ENCODE data around the gene CACNG5. TPM values are rescaled to one million over a fixed set of nuclear protein-coding genes. Genes with fewer than 3 reads are reported as not detected.

CACNG5 gene
- total RNA-seq, 3 donors from 2014 or later (not counting 1 experiment from before 2014, with no cell fraction given), result not detected

DNA sequence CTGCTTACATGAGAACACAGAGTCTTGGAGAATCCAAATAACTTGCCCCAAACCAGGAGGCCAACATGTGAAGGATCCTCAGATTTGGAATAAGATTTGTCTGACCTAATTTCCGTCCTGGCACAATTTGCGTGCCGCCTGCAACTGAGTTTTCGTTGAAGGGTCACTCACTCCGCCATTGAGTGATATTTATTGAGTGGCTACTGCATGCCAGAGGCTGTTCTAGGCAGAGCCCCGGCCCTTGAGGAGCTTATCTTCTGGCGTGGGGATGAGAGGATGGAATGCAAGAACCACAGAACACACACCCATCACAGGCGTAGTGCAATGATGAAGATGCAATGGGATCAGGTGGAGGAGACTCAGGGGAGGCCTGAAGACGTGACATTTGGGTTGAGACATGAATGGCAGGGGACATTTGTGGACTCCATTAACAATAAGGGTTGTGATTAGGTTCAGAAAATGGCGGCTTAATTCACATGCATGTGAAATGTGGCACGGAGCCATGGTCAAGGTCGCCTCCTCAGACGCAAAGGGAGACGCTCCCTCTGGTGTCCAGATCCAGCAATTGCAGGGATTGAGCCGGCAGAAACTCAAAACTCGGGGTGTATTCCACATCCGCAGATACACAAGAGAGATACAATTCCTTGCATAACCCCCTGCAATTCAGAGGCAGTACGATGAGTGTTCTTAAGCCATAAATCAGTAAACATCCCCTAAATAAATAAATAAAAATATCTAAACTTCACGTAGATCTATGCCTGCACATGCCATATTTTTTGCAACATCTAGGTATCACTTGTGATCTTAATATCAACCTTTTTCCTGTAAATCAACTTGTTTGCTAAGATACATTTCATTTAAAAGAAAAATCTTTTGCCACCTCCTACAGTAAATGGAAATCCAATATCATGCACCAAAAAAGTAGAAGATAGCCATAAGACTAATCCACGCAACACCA is 71.7 kb downstream of the CACNG5 start:
- Histone ChIP-seq H3K27ac (ENCODE audit: low read length) (no peak overlapping the region), H3K4me1 (ENCODE audit: control insufficient read depth, insufficient read depth, low read length) (no peaks in the 10 kb centered on the region), H3K4me3 (ENCODE audit: low read length) (no peak overlapping the region), H3K36me3 (ENCODE audit: control insufficient read depth, insufficient read depth, low read length) (no peaks in the 10 kb centered on the region), H3K27me3 (ENCODE audit: control insufficient read depth, insufficient read depth, low read length) (no peaks in the 10 kb centered on the region), H3K9me3 (ENCODE audit: control insufficient read depth, insufficient read depth, low read length) (no peaks in the 10 kb centered on the region)
- ATAC-seq (peak; percentile 55 to 83 (median 72)), DNase-seq (peak; percentile 45 to 80)
- H3K27ac Mint-ChIP-seq, result no peak overlapping the region
- H3K9me3 Mint-ChIP-seq, result no peaks in the 10 kb centered on the region
- peaks cover 0 to 8% of the 10 kb centered on the region in 2 donors for H3K27me3 Mint-ChIP-seq (ENCODE audit: low read depth in 2 of 2)
- intact Hi-C loops (cut with micrococcal nuclease), result loop anchor here (1.0 to 5.0 kb wide), 3 partner anchors 191 to 704 kb away; no protein-coding TSS in a partner anchor
- no peak overlapping the region for H3K4me3 Mint-ChIP-seq
- H3K4me1 Mint-ChIP-seq, result peaks cover 6 to 8% of the 10 kb centered on the region in 2 donors
- no peaks in the 10 kb centered on the region for H3K36me3 Mint-ChIP-seq
- TF ChIP-seq, protein P1, sequence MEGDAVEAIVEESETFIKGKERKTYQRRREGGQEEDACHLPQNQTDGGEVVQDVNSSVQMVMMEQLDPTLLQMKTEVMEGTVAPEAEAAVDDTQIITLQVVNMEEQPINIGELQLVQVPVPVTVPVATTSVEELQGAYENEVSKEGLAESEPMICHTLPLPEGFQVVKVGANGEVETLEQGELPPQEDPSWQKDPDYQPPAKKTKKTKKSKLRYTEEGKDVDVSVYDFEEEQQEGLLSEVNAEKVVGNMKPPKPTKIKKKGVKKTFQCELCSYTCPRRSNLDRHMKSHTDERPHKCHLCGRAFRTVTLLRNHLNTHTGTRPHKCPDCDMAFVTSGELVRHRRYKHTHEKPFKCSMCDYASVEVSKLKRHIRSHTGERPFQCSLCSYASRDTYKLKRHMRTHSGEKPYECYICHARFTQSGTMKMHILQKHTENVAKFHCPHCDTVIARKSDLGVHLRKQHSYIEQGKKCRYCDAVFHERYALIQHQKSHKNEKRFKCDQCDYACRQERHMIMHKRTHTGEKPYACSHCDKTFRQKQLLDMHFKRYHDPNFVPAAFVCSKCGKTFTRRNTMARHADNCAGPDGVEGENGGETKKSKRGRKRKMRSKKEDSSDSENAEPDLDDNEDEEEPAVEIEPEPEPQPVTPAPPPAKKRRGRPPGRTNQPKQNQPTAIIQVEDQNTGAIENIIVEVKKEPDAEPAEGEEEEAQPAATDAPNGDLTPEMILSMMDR (IDR thresholded peaks at IDR 0.05), result peak; percentile 86
- WGBS (ENCODE audit: insufficient coverage), result 49% methylated on average over 17 of the region's 20 CpGs

DNA sequence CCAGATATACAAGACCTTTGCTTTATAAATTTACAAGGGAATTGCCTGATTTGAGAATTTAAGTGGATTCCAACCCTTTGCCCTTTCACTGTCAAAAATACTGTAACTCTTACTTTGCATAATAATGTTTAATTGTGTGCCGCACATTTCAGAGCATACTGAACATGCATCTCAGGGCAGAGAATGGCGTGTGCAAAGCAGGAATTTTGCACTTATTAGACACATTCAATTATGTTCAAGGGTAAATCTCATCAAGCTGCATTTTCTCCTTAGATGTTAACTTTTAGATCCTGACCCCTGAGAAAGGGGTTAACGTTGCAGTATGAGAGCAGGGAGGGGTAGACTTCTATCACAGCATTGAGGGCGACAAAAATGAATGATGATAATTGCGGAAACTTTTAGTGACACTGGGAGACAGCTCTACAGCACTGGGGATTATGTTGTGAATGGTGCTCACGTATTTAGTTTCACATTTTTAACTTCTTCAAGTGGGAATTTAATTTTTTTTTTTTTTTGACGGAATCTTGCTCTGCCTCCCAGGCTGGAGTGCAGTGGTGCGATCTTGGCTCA is 75.0 kb downstream of the CACNG5 start:
- intact Hi-C loops (cut with micrococcal nuclease), result loop anchor here (5.0 kb wide), 1 partner anchor 708 kb away; no protein-coding TSS in a partner anchor
- Mint-ChIP-seq H3K36me3 (no peaks in the 10 kb centered on the region), H3K27ac (no peak overlapping the region), H3K4me1 (peaks cover 6 to 8% of the 10 kb centered on the region in 2 donors), H3K9me3 (no peaks in the 10 kb centered on the region), H3K27me3 (ENCODE audit: low read depth in 2 of 2) (peaks cover 10 to 21% of the 10 kb centered on the region in 2 donors), H3K4me3 (no peak overlapping the region)
- no peak overlapping the region for H3K4me3 ChIP-seq (ENCODE audit: low read length)
- DNase-seq, result no peak
- no peak for ATAC-seq
- H3K9me3 ChIP-seq (ENCODE audit: control insufficient read depth, insufficient read depth, low read length), result no peaks in the 10 kb centered on the region
- no peaks in the 10 kb centered on the region for H3K36me3 ChIP-seq (ENCODE audit: control insufficient read depth, insufficient read depth, low read length)
- no peaks in the 10 kb centered on the region for H3K27me3 ChIP-seq (ENCODE audit: control insufficient read depth, insufficient read depth, low read length)
- H3K4me1 ChIP-seq (ENCODE audit: control insufficient read depth, insufficient read depth, low read length), result no peaks in the 10 kb centered on the region
- WGBS (ENCODE audit: insufficient coverage), result 92% methylated on average over 8 of the region's 8 CpGs
- H3K27ac ChIP-seq (ENCODE audit: low read length), result no peak overlapping the region
- TF ChIP-seq, protein P1 (IDR thresholded peaks at IDR 0.05), result no peak

DNA sequence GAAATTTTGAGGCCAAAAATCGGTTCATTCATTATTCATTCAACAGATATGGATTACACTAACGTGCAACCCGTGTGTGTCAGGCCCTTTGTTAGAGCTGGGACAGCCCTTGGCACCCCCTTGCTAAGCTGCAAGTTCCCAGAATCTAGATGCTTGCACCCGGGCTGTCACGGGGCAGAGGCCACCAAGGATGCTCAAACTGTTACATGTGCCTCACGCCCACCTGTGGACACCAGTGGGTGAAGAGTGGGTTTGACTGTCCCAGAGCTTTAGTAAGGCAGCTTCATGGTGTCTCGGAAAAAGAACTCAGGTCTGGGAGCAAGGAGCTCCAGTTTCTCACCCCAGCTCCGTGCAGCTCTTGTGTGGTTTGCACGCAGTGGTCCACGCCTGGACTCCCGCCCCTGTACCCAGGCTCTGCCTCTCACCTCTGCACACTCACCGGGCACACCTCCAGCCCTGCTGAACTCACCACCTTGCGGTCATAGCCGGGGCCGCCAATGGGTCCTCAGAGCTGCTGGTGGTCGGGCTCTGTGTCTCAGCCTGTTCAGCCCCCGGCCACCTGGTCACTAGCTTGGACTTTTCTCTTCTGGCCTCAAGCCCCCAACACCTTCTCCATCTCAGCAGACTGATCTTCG is 75.9 kb downstream of the CACNG5 start:
- H3K4me3 Mint-ChIP-seq, result no peak overlapping the region
- Histone ChIP-seq H3K27me3 (ENCODE audit: control insufficient read depth, insufficient read depth, low read length) (no peaks in the 10 kb centered on the region), H3K4me1 (ENCODE audit: control insufficient read depth, insufficient read depth, low read length) (no peaks in the 10 kb centered on the region), H3K27ac (ENCODE audit: low read length) (no peak overlapping the region), H3K36me3 (ENCODE audit: control insufficient read depth, insufficient read depth, low read length) (no peaks in the 10 kb centered on the region), H3K9me3 (ENCODE audit: control insufficient read depth, insufficient read depth, low read length) (no peaks in the 10 kb centered on the region), H3K4me3 (ENCODE audit: low read length) (no peak overlapping the region)
- intact Hi-C loops (cut with micrococcal nuclease), result no loop called here
- H3K27ac Mint-ChIP-seq, result no peak overlapping the region
- WGBS (ENCODE audit: insufficient coverage), result 88% methylated on average over 18 of the region's 18 CpGs
- no peak for DNase-seq
- H3K9me3 Mint-ChIP-seq, result no peaks in the 10 kb centered on the region
- no peak for ATAC-seq
- peaks cover 6 to 8% of the 10 kb centered on the region in 2 donors for H3K4me1 Mint-ChIP-seq
- TF ChIP-seq, protein P1 (IDR thresholded peaks at IDR 0.05), result no peak
- H3K27me3 Mint-ChIP-seq (ENCODE audit: low read depth in 2 of 2), result peaks cover 15 to 22% of the 10 kb centered on the region in 2 donors
- H3K36me3 Mint-ChIP-seq, result no peaks in the 10 kb centered on the region

All from natural killer cell (primary cell).